A673 (cell line): ENCODE data around the gene PYCR2.
"Not testable (repeated sequence)": the region's sequence is repeated elsewhere in the genome, so short reads cannot be mapped to it uniquely, and the experiment has no call there.

ENCODE experiments used
- EZH2 ChIP-seq: fragments of 200-600 bp; sonication (generic); IDR thresholded peaks from 2 replicates; pipeline ENCODE4 v1.6.1; 2017; ENCODE audit warnings: borderline replicate concordance, low read depth, mild to moderate bottlenecking, mixed read lengths, antibody characterized with exemption, low read length; ENCODE audit not compliant: poor library complexity, severe bottlenecking
- TF ChIP-seq, protein P1 (sequence below): fragments of 300-800, 200-600 bp; sonication (generic); conservative IDR thresholded peaks from 2 replicates; pipeline ENCODE4 v1.5.1; 2017; ENCODE audit warnings: low read depth, mild to moderate bottlenecking, antibody characterized with exemption, low read length, moderate library complexity, mixed read lengths

- TF ChIP-seq, protein P1, sequence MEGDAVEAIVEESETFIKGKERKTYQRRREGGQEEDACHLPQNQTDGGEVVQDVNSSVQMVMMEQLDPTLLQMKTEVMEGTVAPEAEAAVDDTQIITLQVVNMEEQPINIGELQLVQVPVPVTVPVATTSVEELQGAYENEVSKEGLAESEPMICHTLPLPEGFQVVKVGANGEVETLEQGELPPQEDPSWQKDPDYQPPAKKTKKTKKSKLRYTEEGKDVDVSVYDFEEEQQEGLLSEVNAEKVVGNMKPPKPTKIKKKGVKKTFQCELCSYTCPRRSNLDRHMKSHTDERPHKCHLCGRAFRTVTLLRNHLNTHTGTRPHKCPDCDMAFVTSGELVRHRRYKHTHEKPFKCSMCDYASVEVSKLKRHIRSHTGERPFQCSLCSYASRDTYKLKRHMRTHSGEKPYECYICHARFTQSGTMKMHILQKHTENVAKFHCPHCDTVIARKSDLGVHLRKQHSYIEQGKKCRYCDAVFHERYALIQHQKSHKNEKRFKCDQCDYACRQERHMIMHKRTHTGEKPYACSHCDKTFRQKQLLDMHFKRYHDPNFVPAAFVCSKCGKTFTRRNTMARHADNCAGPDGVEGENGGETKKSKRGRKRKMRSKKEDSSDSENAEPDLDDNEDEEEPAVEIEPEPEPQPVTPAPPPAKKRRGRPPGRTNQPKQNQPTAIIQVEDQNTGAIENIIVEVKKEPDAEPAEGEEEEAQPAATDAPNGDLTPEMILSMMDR: not testable (repeated sequence)
- not testable (repeated sequence) for TF ChIP-seq EZH2
Measured at GRCh38 chr1:225939939-225940310, 15.9 kb upstream of the PYCR2 start.
